ENCODE data around the gene LITAFD.
"Not testable (repeated sequence)": the region's sequence is repeated elsewhere in the genome, so short reads cannot be mapped to it uniquely, and the experiment has no call there.

The LITAFD gene

DNA sequence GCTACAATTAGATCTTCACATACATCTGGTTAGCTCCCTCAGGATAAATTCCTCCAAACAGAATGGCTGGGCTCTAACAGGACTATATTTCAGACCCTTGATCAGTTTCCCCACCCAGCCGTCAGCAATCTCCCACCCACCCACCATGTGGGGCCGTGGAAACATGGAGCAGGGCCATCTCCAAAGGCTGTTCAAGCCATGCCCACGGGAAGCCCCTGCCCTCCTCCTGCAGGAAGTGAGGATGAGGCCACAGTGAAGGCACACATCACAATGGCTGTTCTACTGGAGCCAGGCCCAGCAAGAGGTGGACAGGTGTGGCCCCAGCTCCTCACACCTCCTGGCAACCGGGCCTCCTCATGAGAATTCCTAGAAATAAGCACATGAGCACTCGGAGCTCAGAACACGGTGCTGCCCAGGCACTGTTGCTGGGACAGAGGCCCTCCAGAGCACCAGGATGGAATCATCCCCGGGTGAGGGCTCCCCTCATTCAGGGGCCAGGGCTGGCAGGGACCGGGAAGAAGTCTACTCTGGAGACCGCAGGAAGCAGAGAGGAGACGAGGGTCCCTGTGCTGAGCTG is at the start of gene LITAFD:
Gene LITAFD (plus strand): TSS at position 311 of the 577 bp plus-strand sequence. CDS start 2,005 bp downstream, outside the sequence.
- no peak for DNase-seq (ENCODE audit: low spot score)

DNA sequence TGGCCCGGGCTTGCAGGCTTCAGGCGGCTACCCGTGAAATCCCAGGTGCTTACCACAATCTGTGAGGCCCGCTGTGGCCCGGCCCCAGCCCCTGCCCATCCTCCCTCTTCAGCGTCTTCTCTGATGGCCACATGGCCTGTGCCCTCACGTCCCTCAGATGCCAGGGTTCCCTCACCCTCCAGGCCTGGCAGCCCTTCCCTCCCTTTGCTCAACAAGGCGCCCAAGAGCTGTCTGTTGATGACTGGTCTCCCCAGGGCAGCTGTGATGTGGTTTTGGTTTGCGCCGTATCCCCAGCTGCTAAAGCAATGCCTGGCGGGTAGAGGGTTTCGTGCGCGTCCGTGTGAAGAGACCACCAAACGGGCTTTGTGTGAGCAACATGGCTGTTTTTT is 49.4 kb upstream of the LITAFD start:
- DNase-seq (ENCODE audit: low spot score): no peak

DNA sequence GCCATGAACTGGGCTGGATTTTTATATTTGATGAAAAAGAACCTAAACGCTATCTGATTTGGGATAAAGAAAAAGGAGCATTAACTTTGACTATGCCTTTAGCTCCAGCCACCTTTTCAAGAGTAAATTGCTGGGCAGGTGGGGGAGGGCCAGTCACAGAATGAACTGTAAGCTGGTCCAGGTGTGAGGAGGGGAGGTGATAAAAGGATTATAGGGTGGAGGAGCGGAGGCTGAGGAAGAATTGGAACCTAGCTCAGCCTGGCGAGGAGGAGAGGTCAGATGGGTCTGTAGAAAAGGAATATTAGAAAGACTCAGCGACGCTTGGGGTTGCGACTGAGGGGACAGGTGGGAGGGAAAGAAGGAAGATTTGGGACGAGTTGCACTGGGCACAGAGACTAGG is 45.4 kb upstream of the LITAFD start:
- DNase-seq (ENCODE audit: low spot score): not testable (repeated sequence)

DNA sequence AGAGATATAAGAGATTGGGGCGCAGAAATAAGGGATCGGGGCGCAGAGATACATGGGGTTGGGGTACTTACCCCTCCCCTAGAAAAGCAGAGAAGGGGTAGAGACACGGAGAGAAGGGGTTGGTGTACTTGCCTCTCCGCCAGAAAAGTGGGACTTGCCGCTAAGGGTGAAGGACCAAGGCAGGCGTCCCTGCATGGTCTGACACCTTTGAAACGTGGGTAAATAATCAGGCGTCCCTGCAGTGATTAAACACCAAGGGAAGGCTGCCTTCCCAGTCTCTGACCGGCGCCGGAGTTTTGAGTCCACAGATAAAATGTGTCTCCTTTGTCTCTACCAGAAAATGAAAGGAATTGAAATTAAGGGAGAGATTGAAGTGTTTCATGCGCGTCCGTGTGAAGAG is 44.6 kb upstream of the LITAFD start:
- DNase-seq (ENCODE audit: low spot score): not testable (repeated sequence)

DNA sequence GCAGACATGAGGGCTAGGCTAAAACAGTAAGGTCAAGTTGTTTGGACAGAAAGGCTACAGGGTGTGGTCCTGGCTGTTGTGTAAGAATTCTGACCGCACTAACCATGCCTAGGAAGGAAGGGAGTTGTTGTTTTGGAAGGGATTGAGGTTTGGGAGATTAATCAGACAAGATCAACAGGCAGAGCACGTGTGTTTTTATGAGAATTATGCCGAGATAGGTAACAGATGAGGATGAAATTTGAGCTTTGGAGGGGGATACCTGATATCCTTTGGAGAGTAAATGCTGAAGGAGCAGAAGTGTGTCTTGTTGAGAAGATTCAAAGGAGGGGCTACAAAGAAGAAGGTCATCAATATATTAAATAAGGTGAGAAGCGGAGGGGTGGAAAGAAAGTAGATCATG is 40.1 kb upstream of the LITAFD start:
- not testable (repeated sequence) for DNase-seq (ENCODE audit: low spot score)

DNA sequence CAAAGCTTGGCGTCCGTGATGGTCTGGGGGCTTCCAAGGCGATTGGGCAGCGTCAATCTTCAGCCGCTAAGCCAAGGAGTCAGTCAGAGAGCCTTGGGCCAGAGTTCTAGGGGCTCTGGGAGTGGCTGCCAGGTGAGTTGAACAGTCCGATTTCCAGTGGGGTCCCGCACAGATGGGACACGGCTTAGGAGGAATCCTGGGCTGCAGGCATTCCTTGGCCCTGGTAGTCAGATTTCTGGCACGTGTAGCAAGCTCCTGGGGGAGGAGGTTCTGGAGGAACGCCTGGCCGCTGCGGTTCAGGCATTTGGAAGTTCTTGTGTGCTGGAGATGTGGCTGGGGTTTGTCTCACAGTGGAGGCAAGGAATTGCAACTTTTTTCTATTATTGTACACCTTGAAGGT is 38.9 kb upstream of the LITAFD start:
- not testable (repeated sequence) for DNase-seq (ENCODE audit: low spot score)

DNA sequence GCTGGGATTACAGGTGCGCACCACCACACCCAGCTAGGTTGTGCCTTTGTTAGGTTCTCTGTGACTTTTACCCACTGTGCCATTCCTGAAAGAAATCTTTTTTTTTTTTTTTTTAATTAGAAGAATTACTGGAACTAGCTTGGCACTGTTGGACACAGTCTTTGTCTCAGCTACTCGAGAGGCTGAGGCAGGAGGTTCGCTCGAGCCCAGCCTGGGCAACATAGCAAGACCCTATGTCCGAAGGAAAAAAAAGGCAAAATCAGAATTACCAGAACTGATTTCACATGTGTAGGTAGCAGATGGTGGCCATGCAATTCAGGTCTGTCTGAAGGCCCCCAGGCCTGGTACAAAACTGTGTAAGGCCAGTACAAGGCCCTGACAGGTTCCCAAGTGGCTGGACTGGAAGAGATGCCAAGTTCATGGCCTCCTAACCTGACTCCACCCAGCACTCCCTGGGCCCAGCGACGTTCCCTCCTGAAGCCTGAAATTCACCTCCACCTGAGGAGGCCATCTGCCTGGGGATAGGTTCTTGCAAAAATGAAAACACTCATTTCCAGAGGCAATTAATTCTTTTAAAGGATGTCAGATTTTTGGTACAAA is 36.4 kb upstream of the LITAFD start:
- DNase-seq (ENCODE audit: low spot score): no peak

DNA sequence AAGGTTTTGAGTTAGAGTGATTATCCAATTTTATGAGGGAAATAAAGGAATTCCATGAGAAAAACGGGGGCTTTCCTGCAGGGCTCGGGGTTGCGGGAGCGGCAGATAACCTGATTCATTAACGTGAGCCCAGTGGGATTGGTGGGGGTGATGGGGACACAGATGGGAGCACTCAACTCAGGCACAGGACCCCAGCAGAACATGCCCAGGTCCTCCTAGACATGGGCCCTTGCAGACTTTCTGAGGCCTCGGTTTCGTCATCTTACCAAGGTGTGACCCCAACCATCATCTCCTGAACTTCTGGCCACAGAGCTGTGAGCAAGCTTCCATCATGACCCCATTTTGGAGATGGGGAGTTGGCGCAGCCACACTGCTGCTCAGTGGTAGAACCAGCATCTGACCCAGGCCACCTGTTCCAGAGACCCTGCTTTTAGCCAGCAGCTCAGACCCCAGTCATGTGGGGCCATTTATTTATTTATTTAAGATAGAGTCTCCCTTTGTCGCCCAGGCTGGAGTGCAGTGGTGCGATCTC is 35.7 kb upstream of the LITAFD start:
- no peak for DNase-seq (ENCODE audit: low spot score)

DNA sequence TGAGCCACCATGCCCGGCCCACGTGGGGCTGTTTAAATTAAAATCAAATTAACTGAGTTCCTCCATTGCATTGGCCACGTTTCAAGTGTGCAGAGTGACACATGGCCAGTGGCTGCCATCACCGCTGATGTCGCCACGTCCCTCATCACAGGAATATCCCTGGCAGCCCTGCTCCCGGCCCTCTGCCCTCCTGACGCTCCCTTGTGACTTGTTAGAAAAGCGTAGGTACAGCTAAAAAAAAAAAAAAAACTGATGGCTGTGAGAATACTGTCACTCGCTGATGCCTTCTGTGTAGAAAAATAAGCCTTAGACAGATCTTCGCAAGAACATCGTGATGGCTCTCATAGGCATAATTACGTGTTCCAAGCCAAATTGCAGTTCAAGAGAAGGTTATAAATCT is 35.0 kb upstream of the LITAFD start:
- no peak for DNase-seq (ENCODE audit: low spot score)

DNA sequence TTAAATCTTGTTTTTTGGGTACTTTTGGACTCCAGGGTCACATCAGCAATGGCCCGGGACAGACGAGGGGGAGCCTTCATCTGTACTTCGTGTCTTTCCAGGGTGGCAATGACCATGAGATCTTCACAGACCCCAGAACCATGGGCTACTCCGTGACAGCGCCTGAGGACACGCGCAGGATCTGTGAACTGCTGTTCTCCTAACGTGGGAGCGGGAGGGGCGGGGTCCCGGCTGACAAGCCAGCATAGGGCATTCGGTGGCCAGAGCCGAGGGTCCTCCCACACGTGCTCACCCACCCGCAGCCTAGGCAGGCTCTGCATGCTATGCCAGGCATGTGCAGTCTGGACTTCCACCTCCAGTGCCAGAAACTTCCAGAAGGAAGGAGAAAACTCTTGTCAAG is 34.5 kb upstream of the LITAFD start:
- no peak for DNase-seq (ENCODE audit: low spot score)

DNA sequence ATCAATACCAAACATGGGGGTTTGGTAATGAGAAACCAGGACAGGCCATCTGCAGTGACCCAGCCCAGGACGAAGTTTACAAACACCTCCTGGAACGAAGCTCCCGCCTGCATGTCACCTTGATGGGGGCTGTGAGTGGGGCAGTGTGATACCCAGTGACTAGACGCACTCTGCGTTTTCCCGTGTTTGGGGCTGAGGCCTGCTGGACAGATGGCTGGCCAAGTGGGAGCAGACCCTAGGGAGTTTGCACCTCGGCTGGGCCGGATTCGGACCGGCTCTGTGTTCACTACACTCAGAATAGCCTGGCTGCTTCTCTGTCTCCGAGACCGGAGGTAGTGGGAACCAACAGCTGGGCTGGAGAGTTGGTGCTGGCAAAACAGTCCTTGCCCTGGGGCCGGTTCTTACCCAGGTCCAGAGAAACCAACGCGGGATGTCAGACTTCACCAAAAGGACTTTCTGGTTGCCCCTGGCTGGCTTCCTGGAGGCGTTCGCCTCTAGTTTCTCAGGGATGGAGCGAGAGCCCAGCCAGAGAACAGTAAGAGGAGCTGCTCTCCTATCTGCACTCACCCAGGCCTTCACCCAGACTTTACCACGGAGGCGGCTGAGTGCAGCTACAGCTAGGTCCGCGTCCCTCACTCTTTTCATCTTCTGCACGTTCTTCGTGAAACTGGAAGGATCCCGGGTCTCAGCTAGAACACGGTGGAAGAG is 33.8 kb upstream of the LITAFD start:
- DNase-seq (ENCODE audit: low spot score): no peak

DNA sequence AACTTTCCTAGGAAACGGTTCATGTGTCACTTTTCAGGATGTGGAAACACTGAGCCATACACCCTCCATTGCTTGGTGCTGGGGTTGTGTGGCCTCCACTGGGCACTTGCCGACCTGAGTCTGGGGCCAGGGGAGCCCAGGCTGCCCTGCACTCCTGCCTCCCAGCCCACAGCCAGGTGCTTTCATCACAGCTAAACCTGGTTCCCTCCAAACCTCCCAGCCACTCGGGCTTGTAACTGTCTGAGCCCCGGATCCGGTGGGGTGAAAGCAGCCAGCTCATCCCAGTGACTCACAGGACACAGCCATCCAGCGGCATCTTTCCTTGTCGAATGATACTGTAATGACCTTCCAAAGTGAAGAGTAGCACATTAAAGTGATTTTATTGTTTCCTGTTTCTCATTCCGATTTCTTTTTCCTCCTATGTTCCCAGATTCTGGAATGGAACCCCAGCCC is 33.2 kb upstream of the LITAFD start:
- DNase-seq (ENCODE audit: low spot score): no peak

DNA sequence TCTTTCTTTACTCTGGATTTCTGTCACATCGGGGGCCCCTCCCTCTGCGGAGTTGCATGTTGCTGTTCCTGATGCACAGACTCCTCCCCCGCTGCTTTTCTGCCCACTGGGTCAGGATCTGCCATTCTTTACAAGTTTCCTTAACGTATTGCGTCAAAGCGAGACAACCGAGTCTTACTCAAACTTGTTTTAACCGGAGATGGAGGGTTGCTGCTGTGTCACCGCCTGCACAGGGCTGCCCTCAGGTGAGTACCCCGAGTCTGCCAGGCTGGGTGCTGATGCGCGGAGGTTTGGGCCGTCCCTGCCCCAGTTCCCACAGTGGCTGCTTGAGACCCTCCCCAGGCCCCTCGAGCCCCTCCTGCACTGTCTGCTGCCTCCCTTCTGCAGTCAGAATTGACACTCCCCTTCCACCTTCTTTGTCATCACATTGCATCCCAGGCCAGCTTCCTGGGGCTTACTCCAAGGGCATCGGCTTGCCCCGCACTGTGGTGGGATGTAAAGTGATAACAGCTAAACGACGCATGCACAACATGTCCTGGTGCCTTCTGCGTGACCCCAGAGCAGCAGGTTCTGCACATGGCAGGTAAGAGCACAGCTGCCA is 32.6 kb upstream of the LITAFD start:
- DNase-seq (ENCODE audit: low spot score): no peak

DNA sequence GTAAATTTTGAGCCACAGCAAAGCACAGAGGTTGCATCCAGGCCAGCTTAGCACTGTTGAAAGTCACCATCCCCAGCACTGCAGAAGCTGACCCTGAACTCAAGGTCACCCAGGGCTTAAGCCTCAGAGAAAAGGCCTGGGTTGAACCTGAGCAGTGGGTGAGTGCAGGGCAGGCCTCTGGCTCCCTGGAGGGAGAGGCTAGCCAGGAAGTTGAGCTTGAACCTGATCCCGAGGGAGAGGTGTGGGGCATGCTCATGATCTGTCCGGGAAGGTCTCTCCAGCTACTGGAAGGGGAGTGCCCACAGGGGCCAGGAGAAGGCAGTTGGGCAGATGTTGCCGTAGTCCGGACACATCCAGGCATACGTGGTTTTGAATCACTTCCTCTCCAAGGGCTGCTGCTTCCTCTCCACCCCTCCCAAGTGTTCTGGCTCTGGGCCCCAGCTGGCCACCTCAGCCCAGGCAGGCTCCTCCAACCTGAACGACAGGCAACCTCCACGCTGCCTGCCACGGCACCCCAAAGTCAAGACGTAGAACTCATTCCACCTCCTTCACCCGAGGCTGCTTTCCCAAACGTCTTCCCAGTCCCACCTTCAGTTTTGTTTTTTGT is 31.8 kb upstream of the LITAFD start:
- no peak for DNase-seq (ENCODE audit: low spot score)

DNA sequence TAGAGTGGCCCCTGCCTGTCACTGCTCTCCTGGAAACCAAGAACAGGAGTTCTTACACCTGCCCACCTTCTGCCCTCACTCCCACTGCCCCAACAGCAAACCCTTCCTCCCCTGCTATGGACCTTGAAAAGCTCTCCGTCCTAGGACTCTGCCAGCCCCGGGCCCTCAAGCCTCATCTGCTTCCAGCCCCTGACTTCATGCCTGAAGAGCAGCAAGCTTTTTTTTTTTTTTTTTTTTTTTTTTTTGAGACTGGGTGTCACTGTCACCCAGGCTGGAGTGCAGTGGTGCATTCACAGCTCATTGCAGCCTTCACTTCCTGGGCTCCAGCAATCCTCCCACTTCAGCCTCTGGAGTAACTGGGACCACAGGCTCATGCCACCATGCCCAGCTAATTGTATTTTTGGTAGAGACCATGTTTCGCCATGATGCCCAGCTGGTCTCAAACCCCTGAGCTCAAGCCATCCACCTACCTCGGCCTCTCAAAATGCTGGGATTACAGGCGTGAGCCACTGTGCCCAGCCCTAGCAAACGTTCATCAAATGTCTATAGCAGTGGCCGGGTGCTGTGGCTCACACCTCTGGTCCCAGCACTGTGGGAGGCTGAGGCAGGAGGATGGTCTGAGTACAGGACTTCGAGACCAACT is 30.3 kb upstream of the LITAFD start:
- no peak for DNase-seq (ENCODE audit: low spot score)

DNA sequence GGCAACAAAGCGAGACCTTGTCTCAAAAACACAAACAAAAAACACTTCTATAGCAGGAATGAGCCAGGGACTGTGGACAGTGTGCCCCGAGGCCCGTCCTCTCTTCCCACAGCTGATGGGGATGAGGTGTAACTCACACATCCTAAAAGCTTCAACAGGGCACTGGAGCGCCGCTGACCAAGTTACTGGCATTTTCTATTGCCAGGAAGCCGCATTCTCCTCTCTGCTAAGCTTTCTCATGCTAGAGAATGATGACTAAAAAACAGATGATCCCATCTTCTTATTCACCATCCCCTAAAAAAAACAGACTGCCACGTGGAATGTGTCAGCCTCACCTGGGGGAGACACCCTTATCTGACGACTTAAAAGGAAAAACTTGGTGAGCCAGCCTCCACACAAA is 29.6 kb upstream of the LITAFD start:
- DNase-seq (ENCODE audit: low spot score): no peak

DNA sequence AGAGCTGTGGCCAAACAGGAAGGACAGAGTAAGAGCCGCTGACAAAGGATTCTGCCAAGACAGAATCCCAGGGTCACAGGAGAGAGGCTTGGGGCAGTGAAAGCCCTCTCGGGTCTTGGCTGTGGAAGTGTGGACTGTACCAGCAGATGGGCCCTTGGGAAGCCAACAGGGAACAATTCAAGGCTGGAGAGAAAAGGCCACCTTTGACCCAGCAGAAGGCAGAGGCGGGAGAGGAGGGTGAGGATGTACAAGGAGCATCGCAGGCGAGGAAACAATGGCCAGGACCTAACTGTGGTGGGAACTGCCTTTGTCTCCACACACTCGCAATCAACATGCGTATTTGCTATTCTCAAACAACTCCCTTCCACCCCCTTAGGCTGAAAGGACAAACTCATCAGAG is 29.0 kb upstream of the LITAFD start:
- no peak for DNase-seq (ENCODE audit: low spot score)

DNA sequence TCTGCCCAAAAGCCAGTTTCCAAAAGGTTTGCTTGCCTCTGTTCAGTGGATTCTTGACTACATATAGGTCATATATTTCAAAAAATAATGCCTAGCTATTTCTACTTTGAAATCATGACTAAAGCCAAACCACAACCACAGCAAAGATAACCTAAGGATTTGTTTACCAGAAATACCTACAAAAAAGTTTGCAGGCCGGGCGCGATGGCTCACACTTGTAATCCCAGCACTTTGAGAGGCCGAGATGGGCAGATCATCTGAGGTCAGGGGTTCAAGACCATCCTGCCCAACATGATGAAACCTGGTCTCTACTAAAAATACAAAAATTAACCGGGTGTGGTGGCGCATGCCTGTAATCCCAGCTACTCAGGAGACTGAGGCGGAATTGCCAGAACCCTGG is 28.5 kb upstream of the LITAFD start:
- no peak for DNase-seq (ENCODE audit: low spot score)

DNA sequence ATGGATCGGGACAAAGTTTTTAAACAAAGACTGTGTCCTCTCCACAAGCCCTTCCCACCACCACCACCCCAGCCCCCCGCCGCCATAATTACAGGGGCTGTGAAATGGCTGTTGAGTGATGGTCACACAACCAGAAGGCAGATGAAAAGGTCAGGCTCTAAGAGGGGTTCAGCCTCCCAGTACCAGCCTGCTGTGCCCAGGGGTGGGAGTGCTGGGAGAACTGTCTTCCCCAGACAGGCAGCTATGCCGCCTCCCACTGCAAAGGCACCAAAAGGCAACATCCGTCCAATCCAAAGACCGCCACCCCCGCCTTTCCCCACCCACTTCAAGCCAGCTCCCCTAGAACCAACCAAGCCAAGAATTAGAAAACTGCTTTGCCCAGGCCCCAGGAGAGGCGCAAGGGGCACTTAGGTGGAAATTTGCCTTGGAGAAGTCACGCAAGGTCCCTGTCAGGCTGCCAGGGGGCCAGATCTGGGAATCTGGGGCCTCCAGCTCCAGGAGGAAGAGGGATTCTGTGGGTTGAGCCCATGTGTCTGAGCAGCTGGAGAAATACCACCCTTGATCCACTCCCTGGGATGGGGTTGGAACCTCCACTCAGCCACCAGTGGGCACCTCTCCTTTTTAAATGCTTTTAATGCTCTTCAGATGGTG is 27.7 kb upstream of the LITAFD start:
- DNase-seq (ENCODE audit: low spot score): no peak

DNA sequence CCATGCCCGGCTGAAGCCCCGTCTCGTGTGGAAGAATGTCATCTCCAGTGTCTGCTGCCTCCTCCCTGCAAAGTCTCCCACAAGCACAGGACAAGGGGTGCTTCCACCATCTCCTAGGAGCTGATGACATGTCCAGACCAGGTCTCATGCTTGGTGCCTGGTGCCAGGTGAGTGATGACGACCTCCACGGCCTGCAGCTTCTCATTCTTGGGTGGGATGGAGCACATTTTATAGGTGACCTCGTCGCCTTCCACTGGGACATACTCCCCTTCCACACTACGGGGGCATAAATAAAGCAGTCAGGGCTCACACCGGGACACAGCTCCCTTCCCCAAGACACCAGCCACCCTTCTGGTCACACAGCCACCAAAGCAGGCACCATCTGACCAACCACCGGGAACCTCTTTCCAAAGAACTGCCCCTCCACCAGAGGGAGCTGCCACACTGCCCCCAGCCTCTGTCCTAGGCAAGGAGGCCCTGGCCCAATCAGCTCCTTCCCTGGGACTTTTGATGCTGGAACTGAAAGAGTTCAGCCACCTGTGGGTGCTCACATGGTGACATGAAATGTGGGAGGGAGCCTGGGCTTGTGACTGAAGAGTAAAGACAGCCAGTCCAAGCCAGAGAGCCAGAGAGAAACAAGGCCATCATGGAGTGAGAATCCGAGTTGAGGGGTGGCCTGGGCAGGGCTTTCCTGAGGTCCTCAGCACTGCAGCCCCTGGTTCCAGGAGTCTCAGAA is 26.9 kb upstream of the LITAFD start:
- DNase-seq (ENCODE audit: low spot score): no peak

DNA sequence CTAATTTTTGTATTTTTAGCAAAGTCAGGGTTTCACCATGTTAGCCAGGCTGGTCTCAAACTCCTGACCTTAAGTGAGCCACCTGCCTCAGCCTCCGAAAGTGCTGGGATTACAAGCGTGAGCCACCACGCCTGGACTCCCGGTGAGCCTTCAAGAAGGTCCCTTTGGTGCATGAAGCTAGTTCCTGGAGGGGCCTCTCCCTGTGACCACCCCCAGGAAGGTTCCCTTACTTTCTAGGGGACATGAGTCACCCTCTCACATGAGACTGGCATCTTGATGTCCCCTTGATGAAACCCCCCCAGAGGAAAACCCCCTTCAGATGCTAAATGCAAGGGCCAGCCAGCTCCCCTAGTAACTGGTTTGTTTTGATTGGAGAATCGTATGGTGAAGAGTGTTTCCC is 26.2 kb upstream of the LITAFD start:
- no peak for DNase-seq (ENCODE audit: low spot score)

Data from HuH-7.5 (cell line).